Stimulated activated CD8-positive, alpha-beta memory T cell treated with anti-CD3 and anti-CD28 coated beads, Interleukin-7, amount 100 ng/mL, for 48 hours (primary cell): Measurements from ENCODE around the gene TRIM47.

ENCODE experiments used
- DNase-seq, 2 donors: peaks; one replicate each; pipeline ENCODE4 v3.0.0-alpha.2; 2020; ENCODE audit warnings: low read depth in 1 of 2; ENCODE audit errors: extremely low read depth in 1 of 2

Gene TRIM47

GRCh38 chr17:75878174-75878998 lies at the start of gene TRIM47:
TSS of gene TRIM47 (minus strand) at chr17:75878581. CDS start at chr17:75878548, 33 bp downstream.
- no peak for DNase-seq

- no peak for DNase-seq
Observed at GRCh38 chr17:75927286-75927922, 49.0 kb upstream of the TRIM47 start.

- no peak for DNase-seq
Observed at GRCh38 chr17:75926456-75926855, 48.1 kb upstream of the TRIM47 start.

- DNase-seq = no peak
Observed at GRCh38 chr17:75925912-75926311, 47.5 kb upstream of the TRIM47 start.

- DNase-seq = no peak
Observed at GRCh38 chr17:75925103-75925502, 46.7 kb upstream of the TRIM47 start.

GRCh38 chr17:75922963-75923874 lies 44.8 kb upstream of the TRIM47 start:
- DNase-seq = no peak

GRCh38 chr17:75922173-75922961 lies 44.0 kb upstream of the TRIM47 start:
- DNase-seq = no peak

- DNase-seq = no peak
Observed at GRCh38 chr17:75921596-75921995, 43.2 kb upstream of the TRIM47 start.

- DNase-seq = no peak
Observed at GRCh38 chr17:75920045-75920560, 41.7 kb upstream of the TRIM47 start.

- no peak for DNase-seq
Observed at GRCh38 chr17:75919611-75920010, 41.2 kb upstream of the TRIM47 start.

- DNase-seq = no peak
Observed at GRCh38 chr17:75917917-75918445, 39.6 kb upstream of the TRIM47 start.

GRCh38 chr17:75917141-75917916 lies 38.9 kb upstream of the TRIM47 start:
- DNase-seq = no peak

- no peak for DNase-seq
Observed at GRCh38 chr17:75915268-75915667, 36.9 kb upstream of the TRIM47 start.

GRCh38 chr17:75914643-75915267 lies 36.4 kb upstream of the TRIM47 start:
- DNase-seq = no peak

GRCh38 chr17:75913537-75914210 lies 35.3 kb upstream of the TRIM47 start:
- DNase-seq = no peak

- no peak for DNase-seq
Observed at GRCh38 chr17:75910699-75911098, 32.3 kb upstream of the TRIM47 start.

- DNase-seq = no peak
Observed at GRCh38 chr17:75909812-75910274, 31.5 kb upstream of the TRIM47 start.
